Activated naive CD8-positive, alpha-beta T cell treated with anti-CD3 and anti-CD28 coated beads, Interleukin-2, amount 50 U/mL, for 24 hours (primary cell): ENCODE results near the gene ATPAF2.

Experiments
- ATAC-seq: fragments of 150-1000 bp; cut with Tn5 transposase; one replicate; pipeline ENCODE4 v1.10.0; 2021
- DNase-seq: peaks from one replicate; pipeline ENCODE4 v3.0.0; 2021
- H3K27ac Mint-ChIP-seq: one replicate; pipeline ENCODE4 v1.8.0; 2021; ENCODE audit warnings: mild to moderate bottlenecking, mixed read lengths
- H3K27me3 Mint-ChIP-seq: one replicate; pipeline ENCODE4 v1.8.0; 2021; ENCODE audit warnings: mixed read lengths
- H3K36me3 Mint-ChIP-seq: one replicate; pipeline ENCODE4 v1.8.0; 2021; ENCODE audit warnings: low read depth, mixed read lengths
- H3K4me1 Mint-ChIP-seq: one replicate; pipeline ENCODE4 v1.8.0; 2021; ENCODE audit warnings: mixed read lengths
- H3K4me3 Mint-ChIP-seq: one replicate; pipeline ENCODE4 v1.8.0; 2021; ENCODE audit warnings: mild to moderate bottlenecking, moderate library complexity, mixed read lengths
- H3K9me3 Mint-ChIP-seq: one replicate; pipeline ENCODE4 v1.8.0; 2021; ENCODE audit warnings: mixed read lengths

Gene ATPAF2

DNA sequence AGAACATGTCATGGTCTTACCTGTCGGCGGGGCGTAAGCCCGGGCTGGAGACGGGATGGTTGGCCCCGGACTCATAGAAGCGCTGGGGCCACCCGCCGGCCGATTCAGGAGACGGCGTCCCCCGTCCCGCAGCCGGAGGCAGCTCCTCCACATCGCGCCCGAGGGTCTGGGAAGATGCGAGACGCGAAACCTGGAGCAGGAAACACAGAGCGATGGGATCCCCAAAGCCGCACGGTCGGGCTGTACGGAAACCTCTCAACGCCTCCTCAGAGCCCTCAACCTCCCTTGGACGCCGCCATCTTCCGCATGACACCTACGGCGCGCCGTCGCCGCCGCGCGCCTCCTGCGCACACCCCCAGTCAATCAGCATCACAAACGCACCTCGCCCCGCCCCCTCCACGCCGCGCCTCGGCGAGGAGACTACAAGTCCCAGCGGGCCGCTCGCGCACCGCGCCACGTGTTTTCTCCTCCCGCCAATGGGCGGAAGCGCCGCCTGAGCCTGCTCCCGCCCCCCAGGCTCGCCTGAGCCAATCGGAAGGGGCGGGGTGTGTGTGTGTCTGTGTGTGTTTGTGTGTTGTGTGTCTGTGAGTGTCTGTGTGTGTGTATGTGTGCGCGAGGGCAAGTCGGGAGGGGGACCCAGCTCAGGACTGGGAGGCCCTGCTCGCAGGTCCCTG, at the start of gene ATPAF2, which contains the start of gene GID4:
Gene ATPAF2, minus strand, starts transcription at position 308 of the 674 bp plus-strand sequence. Its CDS starts 155 bp downstream, at position 153.
Gene GID4, plus strand, starts transcription at position 548 of the 674 bp plus-strand sequence. Its CDS starts 57 bp downstream, at position 605.
- Mint-ChIP-seq H3K4me1 (peaks cover 47% of the 10 kb centered on the region), H3K27me3 (no peaks in the 10 kb centered on the region)

DNA sequence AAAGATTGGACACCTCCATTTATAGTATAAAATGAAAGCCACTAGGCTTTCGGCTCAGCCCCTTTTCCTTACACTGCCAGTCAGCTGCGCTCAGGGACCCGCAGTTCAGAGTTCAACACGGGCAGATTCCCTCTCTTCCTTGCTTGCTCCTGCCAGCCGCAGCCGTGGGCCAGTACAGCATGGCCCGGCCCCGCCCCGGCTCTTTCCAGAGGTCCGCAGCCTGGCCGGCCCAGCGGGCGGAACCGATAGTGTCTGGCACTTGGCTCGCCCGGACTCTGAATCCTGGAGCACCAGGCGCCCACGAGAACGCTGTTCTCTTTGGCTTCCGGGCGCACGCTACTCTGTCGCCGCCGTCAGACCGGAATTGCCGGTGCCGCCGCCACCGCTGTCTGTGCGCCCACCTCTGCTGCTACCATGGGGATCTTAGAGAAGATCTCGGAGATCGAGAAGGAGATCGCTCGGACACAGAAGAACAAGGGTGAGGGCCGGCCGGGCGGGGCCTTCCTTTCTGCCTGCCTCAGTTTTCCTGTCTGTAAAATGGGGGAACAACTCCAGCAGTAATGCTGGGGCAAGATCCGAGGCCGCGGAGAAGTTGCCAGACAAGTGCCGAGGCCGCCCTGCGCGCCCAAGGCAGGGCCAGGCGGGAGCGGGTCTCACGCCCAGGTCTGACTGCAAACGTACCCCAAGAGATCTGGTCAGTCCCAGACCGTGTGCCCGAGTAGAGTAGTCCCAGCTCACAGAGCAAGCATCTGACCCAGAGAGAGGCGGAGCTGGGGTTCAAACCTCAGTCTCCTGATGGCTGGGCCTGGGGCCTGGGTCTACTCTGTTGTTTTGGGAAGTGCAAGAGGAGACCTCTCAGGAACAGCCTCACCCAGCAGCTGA, 48.9 kb upstream of the ATPAF2 start, which contains the start of gene DRG2:
Gene DRG2, plus strand, starts transcription at position 339 of the 882 bp plus-strand sequence. Its CDS starts 76 bp downstream, at position 415.
- H3K4me3 Mint-ChIP-seq: peak within 1 kb of the TSS; percentile 98
- no peaks in the 10 kb centered on the region for H3K9me3 Mint-ChIP-seq
- no peaks in the 10 kb centered on the region for H3K27me3 Mint-ChIP-seq
- DNase-seq (peak; percentile 95), ATAC-seq (peak; percentile 93)
- H3K36me3 Mint-ChIP-seq: peaks cover 4% of the 10 kb centered on the region
- peak within 1 kb of the TSS; percentile 97 for H3K27ac Mint-ChIP-seq
- peaks cover 27% of the 10 kb centered on the region for H3K4me1 Mint-ChIP-seq

More for the DNA sequence above, at the start of gene ATPAF2, which contains the start of gene GID4:
- H3K4me3 Mint-ChIP-seq: peak within 1 kb of the TSS; percentile 96
- H3K9me3 Mint-ChIP-seq: no peaks in the 10 kb centered on the region
- H3K36me3 Mint-ChIP-seq: no peaks in the 10 kb centered on the region
- peak; percentile 93 for ATAC-seq
- peak; percentile 100 for DNase-seq
- peak within 1 kb of the TSS; percentile 97 for H3K27ac Mint-ChIP-seq

DNA sequence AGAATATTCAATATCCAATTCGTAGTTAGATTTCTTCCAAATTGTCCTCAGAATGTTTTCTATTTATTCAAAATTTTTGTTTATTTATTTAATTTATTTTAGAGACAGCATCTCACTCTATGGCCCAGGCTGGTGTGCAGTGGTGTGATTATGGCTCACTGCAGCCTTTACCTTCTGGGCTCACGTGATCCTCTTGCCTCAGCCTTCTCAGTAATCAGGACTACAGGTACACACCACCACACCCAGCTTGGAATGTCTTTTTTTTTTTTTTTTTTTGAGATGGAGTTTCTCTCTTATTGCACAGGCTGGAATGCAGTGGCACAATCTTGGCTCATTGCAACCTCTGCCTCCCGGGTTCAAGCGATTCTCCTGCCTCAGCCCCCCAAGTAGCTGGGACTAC, 45.3 kb upstream of the ATPAF2 start:
- no peak overlapping the region for H3K27ac Mint-ChIP-seq
- DNase-seq: no peak
- H3K36me3 Mint-ChIP-seq: no peaks in the 10 kb centered on the region
- no peak for ATAC-seq
- H3K27me3 Mint-ChIP-seq: peaks cover 5% of the 10 kb centered on the region
- H3K9me3 Mint-ChIP-seq: no peaks in the 10 kb centered on the region
- peaks cover 19% of the 10 kb centered on the region for H3K4me1 Mint-ChIP-seq
- no peak overlapping the region for H3K4me3 Mint-ChIP-seq

DNA sequence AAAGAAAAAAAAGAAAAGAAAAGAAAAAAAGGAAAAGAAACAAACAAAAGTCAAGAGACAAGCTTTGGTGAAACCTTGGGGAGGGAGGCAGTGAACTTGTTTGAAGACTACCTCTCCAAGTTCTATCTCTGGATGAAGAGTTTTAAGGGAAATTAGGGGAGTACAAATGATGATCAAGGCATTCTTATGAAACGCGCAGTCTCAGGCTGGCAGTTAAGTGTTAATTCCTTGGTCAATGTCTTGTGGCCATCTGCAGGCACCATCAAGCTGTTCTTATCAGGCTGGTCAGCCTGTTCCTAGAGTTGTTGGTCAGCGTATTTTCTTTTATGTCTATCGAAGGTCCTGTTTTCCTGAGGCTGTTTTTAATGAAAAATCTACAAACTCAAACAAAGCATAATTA, 40.6 kb upstream of the ATPAF2 start:
- Mint-ChIP-seq H3K9me3 (no peaks in the 10 kb centered on the region), H3K27me3 (peaks cover 9% of the 10 kb centered on the region)

DNA sequence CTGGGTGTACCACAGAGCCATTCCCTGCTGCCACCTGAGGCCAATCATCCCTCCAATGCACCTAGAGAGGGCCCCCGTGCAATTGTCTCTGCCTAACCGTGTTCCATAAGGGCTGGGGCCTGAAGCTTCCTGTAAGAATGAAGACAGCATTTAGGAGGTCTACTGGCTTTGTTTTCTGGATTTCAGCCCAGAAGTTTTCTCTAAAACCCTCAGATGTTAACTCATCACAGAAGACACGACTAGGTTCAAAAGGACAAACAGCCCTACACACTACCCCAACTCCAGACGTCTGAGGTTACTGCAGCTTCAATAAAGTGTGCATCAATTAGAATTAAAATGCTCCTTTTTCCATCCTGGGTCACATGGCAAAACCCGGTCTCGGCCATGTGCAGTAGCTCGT, 38.0 kb upstream of the ATPAF2 start:
- DNase-seq (no peak), ATAC-seq (no peak)
- Mint-ChIP-seq H3K4me1 (no peaks in the 10 kb centered on the region), H3K9me3 (no peaks in the 10 kb centered on the region), H3K36me3 (no peaks in the 10 kb centered on the region), H3K4me3 (no peak overlapping the region), H3K27ac (no peak overlapping the region), H3K27me3 (peaks cover 9% of the 10 kb centered on the region)

More for the DNA sequence above, 40.6 kb upstream of the ATPAF2 start:
- H3K36me3 Mint-ChIP-seq: no peaks in the 10 kb centered on the region
- no peak for ATAC-seq
- H3K27ac Mint-ChIP-seq: no peak overlapping the region
- no peak for DNase-seq
- no peak overlapping the region for H3K4me3 Mint-ChIP-seq
- no peaks in the 10 kb centered on the region for H3K4me1 Mint-ChIP-seq

DNA sequence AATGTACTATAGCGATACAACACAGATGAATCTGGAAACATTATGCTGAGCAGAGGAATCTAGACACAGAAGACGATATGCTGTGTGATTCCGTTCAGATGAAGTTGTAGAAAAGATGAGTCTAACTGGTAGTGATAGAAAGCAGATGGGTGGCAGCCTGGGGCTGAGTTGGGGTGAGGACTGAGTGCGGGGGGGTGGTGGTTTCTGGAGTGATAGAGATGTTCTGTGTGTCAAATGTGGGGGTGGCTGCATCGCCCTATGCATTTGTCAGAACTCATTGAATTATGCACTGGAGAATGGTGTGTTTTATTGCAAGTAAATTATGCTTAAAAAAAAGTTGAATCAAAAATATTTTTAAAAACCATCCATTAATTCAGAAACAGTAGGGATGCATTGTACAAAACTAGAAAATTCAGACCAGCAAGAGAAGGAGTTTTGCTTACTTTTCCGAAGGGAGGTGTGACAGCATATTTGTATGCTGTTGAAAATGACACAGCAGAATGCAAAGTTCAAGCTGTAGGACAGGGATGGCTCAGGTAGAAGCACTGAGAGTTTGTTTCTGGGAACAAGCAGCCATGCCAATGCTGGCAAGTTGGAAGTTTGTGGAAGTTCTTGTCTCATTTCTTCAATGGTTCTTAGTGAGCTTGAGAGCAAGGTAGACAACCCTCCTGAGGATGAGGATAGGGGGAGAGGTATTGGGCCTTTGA, 35.8 kb upstream of the ATPAF2 start:
- no peak overlapping the region for H3K4me3 Mint-ChIP-seq
- peaks cover 5% of the 10 kb centered on the region for H3K27me3 Mint-ChIP-seq
- no peak overlapping the region for H3K27ac Mint-ChIP-seq
- H3K36me3 Mint-ChIP-seq: no peaks in the 10 kb centered on the region
- ATAC-seq: no peak
- no peaks in the 10 kb centered on the region for H3K9me3 Mint-ChIP-seq
- H3K4me1 Mint-ChIP-seq: peaks cover 5% of the 10 kb centered on the region
- no peak for DNase-seq

DNA sequence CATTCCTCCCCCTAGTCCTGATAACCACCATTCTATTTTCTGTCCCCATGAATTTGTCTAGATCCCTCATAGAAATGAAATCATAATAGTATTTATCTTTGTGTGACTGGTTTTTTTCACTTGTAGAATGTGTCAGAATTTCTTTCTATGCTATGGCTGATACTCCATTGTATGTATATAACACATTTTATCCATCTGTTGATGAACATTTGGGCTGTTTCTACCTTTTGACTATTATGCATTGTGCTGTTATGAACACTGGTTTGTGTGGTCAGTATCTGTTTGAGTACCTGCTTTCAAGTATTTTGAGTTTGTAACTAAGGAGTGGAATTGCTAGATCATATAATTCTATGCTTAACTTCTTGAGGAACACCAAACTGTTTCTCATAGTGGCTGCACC, 32.8 kb upstream of the ATPAF2 start:
- peaks cover 5% of the 10 kb centered on the region for H3K4me1 Mint-ChIP-seq
- H3K4me3 Mint-ChIP-seq: no peak overlapping the region
- H3K9me3 Mint-ChIP-seq: no peaks in the 10 kb centered on the region
- no peaks in the 10 kb centered on the region for H3K27me3 Mint-ChIP-seq
- ATAC-seq: no peak
- no peak overlapping the region for H3K27ac Mint-ChIP-seq
- no peak for DNase-seq
- H3K36me3 Mint-ChIP-seq: no peaks in the 10 kb centered on the region

DNA sequence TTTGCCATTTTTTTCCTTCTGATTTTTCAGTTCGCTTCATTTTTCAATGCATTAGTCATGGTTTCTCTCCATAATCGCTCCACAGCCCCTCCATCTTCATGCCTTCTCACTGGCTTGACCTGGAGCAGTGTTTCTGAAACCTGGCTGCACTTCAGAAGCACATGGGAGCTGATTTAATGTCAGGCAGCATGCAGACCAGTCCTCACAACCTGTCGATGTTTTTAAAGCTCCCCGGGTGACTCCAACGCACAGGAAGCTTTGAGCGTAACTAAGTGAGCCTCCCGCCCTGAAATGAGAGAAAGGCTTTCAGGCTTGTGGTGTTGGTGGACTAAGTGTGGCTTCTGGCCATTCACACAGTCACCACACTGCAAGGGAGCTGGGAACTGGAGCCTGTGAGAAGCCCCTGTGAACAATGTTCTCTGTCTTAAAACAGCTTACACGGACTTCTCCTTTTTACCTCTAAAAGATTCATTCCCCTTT, 31.9 kb upstream of the ATPAF2 start:
- Mint-ChIP-seq H3K27ac (no peak overlapping the region), H3K36me3 (no peaks in the 10 kb centered on the region), H3K4me3 (no peak overlapping the region), H3K4me1 (peaks cover 5% of the 10 kb centered on the region), H3K27me3 (no peaks in the 10 kb centered on the region), H3K9me3 (no peaks in the 10 kb centered on the region)
- no peak for ATAC-seq
- no peak for DNase-seq

DNA sequence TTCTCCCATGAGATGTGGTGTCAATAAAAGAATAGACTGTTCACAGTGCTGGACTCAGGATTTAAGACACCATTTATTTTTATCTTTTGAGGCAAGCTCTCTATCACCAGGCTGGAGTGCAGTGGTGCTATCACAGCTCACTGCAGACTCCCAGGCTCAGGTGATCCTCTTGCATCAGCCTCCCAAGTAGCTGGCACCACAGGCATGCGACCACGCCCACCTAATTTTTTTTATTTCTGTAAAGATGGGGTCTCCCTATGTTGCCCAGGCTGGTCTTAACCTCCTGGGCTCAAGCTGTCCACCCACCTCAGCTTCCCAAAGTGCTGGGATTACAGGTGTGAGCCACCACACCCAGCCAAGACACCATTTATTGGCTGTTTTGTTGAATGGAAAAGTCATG, 30.1 kb upstream of the ATPAF2 start:
- no peak overlapping the region for H3K27ac Mint-ChIP-seq
- H3K4me1 Mint-ChIP-seq: peaks cover 5% of the 10 kb centered on the region
- H3K9me3 Mint-ChIP-seq: no peaks in the 10 kb centered on the region
- DNase-seq: no peak
- no peaks in the 10 kb centered on the region for H3K27me3 Mint-ChIP-seq
- ATAC-seq: no peak
- H3K4me3 Mint-ChIP-seq: no peak overlapping the region
- peaks cover 7% of the 10 kb centered on the region for H3K36me3 Mint-ChIP-seq

DNA sequence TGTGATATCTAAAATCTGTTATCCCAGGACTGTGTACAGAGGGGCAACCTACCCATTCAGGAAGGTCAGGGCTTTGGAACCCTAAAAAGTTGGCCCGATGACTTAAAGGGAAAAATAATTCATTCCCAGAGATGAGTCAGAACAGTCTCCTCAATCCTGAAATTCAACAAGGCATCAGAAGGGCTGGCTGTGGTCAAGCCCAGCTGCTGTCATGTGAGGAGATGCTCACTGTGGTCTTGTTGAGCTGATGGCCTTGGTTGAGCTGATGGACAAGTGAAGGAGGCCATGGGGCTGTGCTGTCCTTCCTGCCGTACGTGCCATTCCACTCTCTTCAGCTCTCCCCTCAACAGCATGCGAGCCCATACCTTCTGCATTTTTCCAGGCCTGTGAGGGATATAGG, 27.9 kb upstream of the ATPAF2 start:
- Mint-ChIP-seq H3K27ac (no peak overlapping the region), H3K4me1 (peaks cover 5% of the 10 kb centered on the region), H3K36me3 (peaks cover 7% of the 10 kb centered on the region), H3K4me3 (no peak overlapping the region), H3K9me3 (no peaks in the 10 kb centered on the region), H3K27me3 (no peaks in the 10 kb centered on the region)
- ATAC-seq (no peak), DNase-seq (no peak)

DNA sequence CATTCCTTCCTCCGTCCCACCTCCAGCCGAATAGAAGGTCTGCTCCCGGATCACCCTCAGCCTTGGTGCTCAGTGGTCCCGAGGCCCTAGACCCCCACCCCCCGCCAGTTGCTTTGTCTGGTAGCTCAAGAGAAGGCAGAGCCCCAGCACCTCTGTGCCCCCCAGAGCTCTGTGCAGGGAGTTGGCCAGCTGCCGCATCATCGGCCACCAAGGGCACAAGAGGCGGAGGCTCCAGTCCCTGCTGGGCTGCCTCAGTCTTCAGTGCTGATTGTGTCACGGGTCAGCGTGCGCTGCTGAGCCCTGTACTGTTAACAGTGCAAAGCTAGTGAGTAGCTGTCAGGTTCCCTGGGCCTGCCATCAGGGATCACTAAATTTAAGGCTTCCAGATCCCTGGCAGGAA, 26.6 kb upstream of the ATPAF2 start:
- H3K27me3 Mint-ChIP-seq: no peaks in the 10 kb centered on the region
- H3K36me3 Mint-ChIP-seq: peaks cover 7% of the 10 kb centered on the region
- no peaks in the 10 kb centered on the region for H3K9me3 Mint-ChIP-seq
- no peak overlapping the region for H3K27ac Mint-ChIP-seq
- H3K4me1 Mint-ChIP-seq: no peaks in the 10 kb centered on the region
- no peak for ATAC-seq
- no peak for DNase-seq
- H3K4me3 Mint-ChIP-seq: no peak overlapping the region

DNA sequence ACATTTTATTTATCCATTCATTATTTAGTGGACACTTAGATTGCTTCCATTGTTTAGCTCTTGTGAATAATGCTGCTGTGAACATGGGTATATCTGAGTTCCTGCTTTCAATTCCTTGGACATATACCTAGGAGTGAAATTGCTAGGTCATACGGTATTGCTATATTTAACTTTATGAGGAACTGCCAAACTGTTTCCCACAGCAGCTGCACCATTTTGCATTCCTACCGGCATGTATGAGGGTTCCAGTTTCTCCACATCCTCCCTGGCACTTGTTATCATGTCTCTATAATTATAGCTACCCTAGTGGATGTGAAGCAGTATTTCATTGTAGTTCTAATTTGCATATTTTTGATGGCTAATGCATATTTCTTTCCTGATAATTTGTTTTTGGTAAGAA, 25.1 kb upstream of the ATPAF2 start:
- ATAC-seq: no peak
- no peak for DNase-seq
- Mint-ChIP-seq H3K4me1 (no peaks in the 10 kb centered on the region), H3K27ac (no peak overlapping the region), H3K36me3 (peaks cover 11% of the 10 kb centered on the region), H3K27me3 (no peaks in the 10 kb centered on the region), H3K9me3 (no peaks in the 10 kb centered on the region), H3K4me3 (no peak overlapping the region)

DNA sequence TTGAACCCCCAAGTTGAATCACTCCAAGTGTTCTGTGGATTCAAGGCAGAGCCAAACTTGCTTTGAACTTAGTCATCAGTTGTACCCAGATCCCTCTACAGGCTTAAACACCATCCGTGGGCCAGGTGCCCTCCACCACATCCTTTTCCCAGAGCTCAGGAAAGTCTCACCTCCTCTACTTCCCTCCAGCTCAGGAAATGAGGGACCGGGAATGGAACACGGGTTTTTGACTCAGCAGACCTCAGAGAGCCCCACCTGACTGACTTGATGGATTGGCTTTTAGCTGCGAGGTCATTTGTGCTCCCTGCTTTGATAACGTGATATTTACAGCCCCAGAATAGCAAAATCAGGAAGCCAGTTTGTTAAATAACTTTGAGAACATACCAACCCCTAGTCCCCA, 20.3 kb upstream of the ATPAF2 start:
- H3K27me3 Mint-ChIP-seq: no peaks in the 10 kb centered on the region
- no peak overlapping the region for H3K27ac Mint-ChIP-seq
- no peak for ATAC-seq

DNA sequence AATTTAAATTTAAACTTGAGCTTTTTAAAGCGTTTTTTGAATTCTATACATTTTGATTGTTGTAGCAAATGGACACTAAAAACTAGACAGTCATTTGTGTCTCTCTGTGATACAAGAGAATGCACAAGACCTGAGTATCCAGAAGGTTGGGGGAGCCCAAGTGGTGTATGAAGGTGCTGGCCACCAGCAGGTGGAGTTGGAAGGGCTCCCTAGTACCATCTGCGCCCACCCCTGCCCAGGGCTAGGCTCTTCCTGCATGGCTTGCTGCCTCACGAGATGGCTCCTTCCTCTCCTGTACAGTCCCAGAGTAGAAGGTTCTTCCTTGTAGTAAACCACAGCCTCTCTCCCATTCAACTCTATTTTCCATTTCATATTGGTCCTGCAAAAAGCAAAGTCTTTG, 17.2 kb upstream of the ATPAF2 start:
- H3K27ac Mint-ChIP-seq: peak overlapping the region; percentile 9
- peaks cover 19% of the 10 kb centered on the region for H3K36me3 Mint-ChIP-seq
- DNase-seq: no peak
- H3K9me3 Mint-ChIP-seq: no peaks in the 10 kb centered on the region
- no peaks in the 10 kb centered on the region for H3K27me3 Mint-ChIP-seq
- H3K4me1 Mint-ChIP-seq: no peaks in the 10 kb centered on the region
- H3K4me3 Mint-ChIP-seq: no peak overlapping the region
- ATAC-seq: no peak

More for the DNA sequence above, 20.3 kb upstream of the ATPAF2 start:
- no peaks in the 10 kb centered on the region for H3K4me1 Mint-ChIP-seq
- H3K36me3 Mint-ChIP-seq: peaks cover 15% of the 10 kb centered on the region
- no peak overlapping the region for H3K4me3 Mint-ChIP-seq
- no peaks in the 10 kb centered on the region for H3K9me3 Mint-ChIP-seq
- no peak for DNase-seq
